HEK293 (cell line): Measurements from ENCODE around the gene BEND6.

Experiments used
- IKZF3 ChIP-seq: fragments of 450-650 bp; IDR thresholded peaks from 2 replicates; pipeline ENCODE4 v1.5.0; 2018; ENCODE audit warnings: missing biosample characterization, mild to moderate bottlenecking, missing genetic modification characterization, moderate library complexity
- REPIN1 ChIP-seq: fragments of 450-650 bp; formaldehyde crosslinking; IDR thresholded peaks from 2 replicates; pipeline ENCODE4 v1.5.1; 2017; ENCODE audit warnings: missing biosample characterization, missing genetic modification characterization, low read depth
- REST ChIP-seq: fragments of 450-650 bp; formaldehyde crosslinking; IDR thresholded peaks from 2 replicates; pipeline ENCODE4 v1.5.1; 2016; ENCODE audit warnings: missing biosample characterization, missing genetic modification characterization
- ZNF133 ChIP-seq: fragments of 450-650 bp; formaldehyde crosslinking; IDR thresholded peaks from 2 replicates; pipeline ENCODE4 v1.5.1; 2016; ENCODE audit warnings: missing biosample characterization, missing genetic modification characterization

DNA sequence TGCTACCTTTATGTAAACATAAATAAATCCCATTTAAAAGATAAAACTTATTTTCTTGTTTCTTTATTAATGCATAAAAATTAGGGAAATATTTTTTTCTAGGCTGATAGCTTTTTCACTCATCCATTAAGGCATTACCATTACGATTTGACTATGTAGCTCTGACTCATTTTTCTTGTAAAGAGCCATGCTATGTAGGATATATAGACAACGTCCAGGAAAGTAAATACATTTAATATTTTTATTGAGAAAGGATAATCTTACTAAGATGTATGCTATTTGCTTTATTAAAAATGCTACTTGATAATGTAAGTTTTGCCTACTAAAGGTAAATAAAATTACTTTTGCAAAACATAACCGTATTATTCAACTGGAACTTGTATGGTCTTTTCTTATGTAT is 72.4 kb downstream of the BEND6 start:
- no peak for TF ChIP-seq ZNF133 (tag by site-specific recombination)
- TF ChIP-seq IKZF3 (tag by site-specific recombination) = no peak
- TF ChIP-seq REST = no peak
- no peak for TF ChIP-seq REPIN1 (tag by site-specific recombination)
